ENCODE data around the gene COMMD1. TPM values are rescaled to one million over a fixed set of nuclear protein-coding genes. Genes with fewer than 3 reads are reported as not detected.
"Not testable (repeated sequence)": the region's sequence is repeated elsewhere in the genome, so short reads cannot be mapped to it uniquely, and the experiment has no call there.

Gene COMMD1
- total and polyA plus RNA-seq, 10 donors: 23.9 to 40.1 (median 35.0) TPM

- DNase-seq; H3K27me3 ChIP-seq (replicated peaks in 1 of 7); H3K4me3 ChIP-seq; intact Hi-C loops (cut with DNase I; ENCODE audit: low total_unique reads); H3K27ac ChIP-seq; H3K4me1 ChIP-seq: not testable (repeated sequence)
- TF ChIP-seq POLR2AphosphoS5 (IDR thresholded peaks at IDR 0.05): peak in 1 of 3 donors; percentile 25
- H3K9me3 ChIP-seq: peaks cover 0 to 17% (median 13%) of the 10 kb centered on the region in 8 donors
- 96 to 99% (median 97%) methylated on average over 14 of the region's 14 CpGs for WGBS, 5 donors
- peaks cover 0 to 91% (median 62%) of the 10 kb centered on the region in 6 donors for H3K36me3 ChIP-seq
These were observed 38.9 kb upstream of the COMMD1 start for GRCh38 chr2:61866482-61867089.

DNA sequence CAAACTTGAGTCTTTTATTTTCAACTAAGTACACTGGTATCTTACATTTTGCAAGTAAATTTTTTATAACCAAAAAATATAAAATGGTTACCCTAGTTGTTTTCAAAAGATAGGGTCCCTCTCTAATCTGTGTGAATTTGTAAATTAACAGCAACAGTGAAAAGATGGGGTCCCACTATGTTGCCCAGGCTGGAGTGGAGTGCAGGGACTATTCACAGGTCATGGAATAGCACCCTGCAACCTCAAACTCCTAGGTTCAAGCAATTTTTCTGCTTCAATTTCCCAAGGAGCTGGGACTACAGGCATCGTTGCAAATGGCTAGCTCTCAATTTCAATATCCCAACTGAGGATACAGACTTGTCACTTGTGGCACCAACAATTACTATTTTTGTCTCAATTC is 29.1 kb upstream of the COMMD1 start:
- H3K4me1 ChIP-seq: no peaks in the 10 kb centered on the region
- no peak for DNase-seq
- H3K36me3 ChIP-seq: peaks cover 15 to 100% (median 99%) of the 10 kb centered on the region in 6 donors
- no peak overlapping the region for H3K27ac ChIP-seq
- no peaks in the 10 kb centered on the region for H3K27me3 ChIP-seq (replicated peaks in 1 of 7)
- no peaks in the 10 kb centered on the region for H3K9me3 ChIP-seq
- intact Hi-C loops (cut with DNase I; ENCODE audit: low total_unique reads): no loop called here
- 93 to 100% (median 94%) methylated on average over 1 of the region's 1 CpG for WGBS, 5 donors
- no peak overlapping the region for H3K4me3 ChIP-seq
- TF ChIP-seq POLR2AphosphoS5 (IDR thresholded peaks at IDR 0.05): no peak
- TF ChIP-seq, protein P1, sequence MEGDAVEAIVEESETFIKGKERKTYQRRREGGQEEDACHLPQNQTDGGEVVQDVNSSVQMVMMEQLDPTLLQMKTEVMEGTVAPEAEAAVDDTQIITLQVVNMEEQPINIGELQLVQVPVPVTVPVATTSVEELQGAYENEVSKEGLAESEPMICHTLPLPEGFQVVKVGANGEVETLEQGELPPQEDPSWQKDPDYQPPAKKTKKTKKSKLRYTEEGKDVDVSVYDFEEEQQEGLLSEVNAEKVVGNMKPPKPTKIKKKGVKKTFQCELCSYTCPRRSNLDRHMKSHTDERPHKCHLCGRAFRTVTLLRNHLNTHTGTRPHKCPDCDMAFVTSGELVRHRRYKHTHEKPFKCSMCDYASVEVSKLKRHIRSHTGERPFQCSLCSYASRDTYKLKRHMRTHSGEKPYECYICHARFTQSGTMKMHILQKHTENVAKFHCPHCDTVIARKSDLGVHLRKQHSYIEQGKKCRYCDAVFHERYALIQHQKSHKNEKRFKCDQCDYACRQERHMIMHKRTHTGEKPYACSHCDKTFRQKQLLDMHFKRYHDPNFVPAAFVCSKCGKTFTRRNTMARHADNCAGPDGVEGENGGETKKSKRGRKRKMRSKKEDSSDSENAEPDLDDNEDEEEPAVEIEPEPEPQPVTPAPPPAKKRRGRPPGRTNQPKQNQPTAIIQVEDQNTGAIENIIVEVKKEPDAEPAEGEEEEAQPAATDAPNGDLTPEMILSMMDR (IDR thresholded peaks at IDR 0.05 in 8 of 11, conservative IDR thresholded peaks at IDR 0.05 in 3 of 11): no peak
- no peak for TF ChIP-seq POLR2A (IDR thresholded peaks at IDR 0.05)

DNA sequence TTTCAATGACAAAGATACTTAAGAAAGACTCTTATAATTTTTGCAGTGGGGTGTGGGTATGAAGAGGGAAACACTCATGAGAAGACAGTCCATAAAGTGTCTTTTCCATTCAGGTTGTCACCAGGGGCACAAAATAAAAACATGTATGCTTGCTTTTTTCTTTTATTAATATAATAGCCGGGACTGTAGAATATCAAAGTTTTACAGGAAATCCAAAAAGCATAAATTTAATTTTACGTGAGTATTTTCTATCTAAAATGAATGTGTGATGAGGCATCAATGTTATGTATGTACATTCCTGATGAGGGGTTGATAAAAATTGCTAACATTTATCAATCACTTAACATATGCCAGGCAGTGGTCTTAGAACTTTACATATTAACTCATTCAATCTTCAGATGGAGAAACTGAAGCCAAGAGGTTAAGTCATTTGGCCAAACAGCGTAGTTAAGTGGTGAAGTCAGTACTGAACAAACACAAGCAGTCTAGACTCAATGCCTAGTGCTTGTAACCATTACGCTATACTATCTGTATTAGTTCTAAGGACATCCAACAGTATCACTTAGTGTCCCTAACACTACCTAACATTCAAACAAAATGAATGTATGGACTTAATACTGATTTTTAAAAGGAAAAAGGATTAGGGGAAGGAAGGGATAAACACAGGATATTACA is 27.8 kb upstream of the COMMD1 start:
- Histone ChIP-seq H3K9me3 (no peaks in the 10 kb centered on the region), H3K4me1 (no peaks in the 10 kb centered on the region), H3K27ac (no peak overlapping the region), H3K36me3 (peaks cover 15 to 100% (median 99%) of the 10 kb centered on the region in 6 donors), H3K4me3 (no peak overlapping the region), H3K27me3 (replicated peaks in 1 of 7) (no peaks in the 10 kb centered on the region)
- intact Hi-C loops (cut with DNase I; ENCODE audit: low total_unique reads): no loop called here
- DNase-seq: no peak
- no peak for TF ChIP-seq POLR2A (IDR thresholded peaks at IDR 0.05)
- TF ChIP-seq POLR2AphosphoS5 (IDR thresholded peaks at IDR 0.05): no peak
- TF ChIP-seq, protein P1 (IDR thresholded peaks at IDR 0.05 in 8 of 11, conservative IDR thresholded peaks at IDR 0.05 in 3 of 11): no peak
- 97 to 99% (median 98%) methylated on average over 4 of the region's 4 CpGs for whole genome bisulfite sequencing, 5 donors

- H3K9me3 ChIP-seq: no peaks in the 10 kb centered on the region
- no peak overlapping the region for H3K27ac ChIP-seq
- no peaks in the 10 kb centered on the region for H3K4me1 ChIP-seq
- TF ChIP-seq, protein P1 (IDR thresholded peaks at IDR 0.05 in 8 of 11, conservative IDR thresholded peaks at IDR 0.05 in 3 of 11): no peak
- TF ChIP-seq POLR2AphosphoS5 (IDR thresholded peaks at IDR 0.05): no peak
- TF ChIP-seq POLR2A (IDR thresholded peaks at IDR 0.05): no peak
- intact Hi-C loops (cut with DNase I; ENCODE audit: low total_unique reads): no loop called here
- peaks cover 16 to 100% (median 98%) of the 10 kb centered on the region in 6 donors for H3K36me3 ChIP-seq
- DNase-seq: no peak
- H3K27me3 ChIP-seq (replicated peaks in 1 of 7): no peaks in the 10 kb centered on the region
- WGBS, 5 donors: 93 to 98% (median 97%) methylated on average over 3 of the region's 3 CpGs
- H3K4me3 ChIP-seq: no peak overlapping the region
These were observed 26.7 kb upstream of the COMMD1 start for GRCh38 chr2:61878761-61879160.

GRCh38 chr2:61879351-61879750 is 26.1 kb upstream of the COMMD1 start:
- peaks cover 16 to 100% (median 98%) of the 10 kb centered on the region in 6 donors for H3K36me3 ChIP-seq
- H3K4me1 ChIP-seq; H3K9me3 ChIP-seq; DNase-seq; H3K27ac ChIP-seq; intact Hi-C loops (cut with DNase I; ENCODE audit: low total_unique reads); H3K27me3 ChIP-seq (replicated peaks in 1 of 7); H3K4me3 ChIP-seq: not testable (repeated sequence)
- WGBS, 5 donors: 94 to 100% (median 95%) methylated on average over 4 of the region's 4 CpGs
